Left renal pelvis (tissue), 4 donors: ENCODE measurements around the gene GRIK2. TPM values are rescaled to one million over a fixed set of nuclear protein-coding genes. Genes with fewer than 3 reads are reported as not detected.

Experiments used
- DNase-seq, 4 donors: peaks; one replicate each; pipeline ENCODE4 v3.0.0-alpha.2; 2013; ENCODE audit warnings: low read depth in 4 of 4, low spot score in 3 of 4
- polyA plus RNA-seq, 4 donors: library from polyadenylated mRNA; unstranded; fragments of 120-200 nt; gene quantifications; one replicate each; pipeline ENCODE4 v1.2.1, GENCODE V29; 2013; ENCODE audit not compliant: insufficient read length in 4 of 4

Gene GRIK2
- polyA plus RNA-seq, 4 donors = 1.3 to 18.0 (median 14.9) TPM

- no peak for DNase-seq
These were observed 6.2 kb downstream of the GRIK2 start for GRCh38 chr6:101399616-101400162.

GRCh38 chr6:101400326-101401135 is 7.0 kb downstream of the GRIK2 start:
- DNase-seq = no peak

GRCh38 chr6:101401171-101401570 is 7.7 kb downstream of the GRIK2 start:
- DNase-seq = no peak

DNA sequence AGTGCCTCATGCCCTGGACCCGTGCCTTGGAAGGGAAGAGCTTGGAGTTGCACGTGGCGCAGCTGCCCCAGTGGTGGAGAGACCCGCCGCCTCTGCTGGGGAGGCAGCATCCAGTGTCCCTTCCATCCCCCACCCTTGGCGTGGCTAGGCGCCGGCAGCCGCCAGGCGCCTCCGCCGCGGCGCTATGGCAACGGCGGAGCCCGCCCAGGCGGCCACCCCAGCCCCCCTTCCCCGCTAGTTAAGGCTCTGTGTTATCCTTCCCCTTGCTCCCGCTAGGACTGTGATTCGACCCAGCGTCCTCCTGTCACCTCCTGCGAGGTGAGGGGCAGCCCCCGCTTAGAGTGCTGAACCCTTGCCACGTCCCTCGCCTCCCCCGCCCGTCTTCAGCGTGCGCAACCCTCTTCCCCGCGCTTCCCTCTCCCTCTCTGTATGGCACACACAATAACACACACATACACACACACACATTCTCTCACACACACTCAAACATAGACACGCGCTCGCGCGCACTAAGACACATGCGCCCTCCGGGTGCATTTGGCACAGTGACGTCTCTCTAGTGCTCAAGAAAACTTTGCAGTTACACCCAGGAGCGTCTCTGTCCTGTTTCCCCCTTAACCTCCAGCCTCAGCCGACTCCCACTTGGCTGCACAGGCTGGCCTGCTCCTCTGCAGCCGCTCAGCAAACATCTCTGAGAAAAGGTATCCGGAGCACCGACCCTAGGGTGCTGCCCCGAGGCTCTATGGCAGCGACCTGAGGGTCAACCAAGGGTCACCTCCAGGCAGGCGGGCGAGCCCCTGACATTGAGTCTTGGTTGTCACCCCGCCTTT is 8.5 kb downstream of the GRIK2 start:
- DNase-seq = no peak

- no peak for DNase-seq
These were observed 9.1 kb downstream of the GRIK2 start for GRCh38 chr6:101402622-101403031.

- DNase-seq = no peak
These were observed 9.9 kb downstream of the GRIK2 start for GRCh38 chr6:101403216-101403945.

DNA sequence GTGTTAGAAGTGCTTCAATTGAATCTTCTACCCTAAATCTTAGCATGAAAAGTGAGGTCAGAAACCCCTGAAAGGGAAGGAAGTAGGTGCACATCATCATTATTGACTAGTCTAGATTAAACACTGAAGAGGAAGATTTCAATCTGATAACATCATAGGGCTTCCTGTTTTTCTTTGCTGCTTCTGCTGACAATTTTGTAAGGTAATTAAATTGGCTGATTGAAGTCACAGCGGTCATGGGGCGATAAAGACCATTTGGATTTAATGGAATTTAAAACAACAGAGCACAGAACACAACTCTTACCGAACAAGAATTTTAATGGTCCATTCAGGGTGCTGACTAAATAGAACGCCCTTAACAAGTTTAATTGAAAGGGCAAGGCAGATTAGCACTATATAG is 11.3 kb downstream of the GRIK2 start:
- no peak for DNase-seq

DNA sequence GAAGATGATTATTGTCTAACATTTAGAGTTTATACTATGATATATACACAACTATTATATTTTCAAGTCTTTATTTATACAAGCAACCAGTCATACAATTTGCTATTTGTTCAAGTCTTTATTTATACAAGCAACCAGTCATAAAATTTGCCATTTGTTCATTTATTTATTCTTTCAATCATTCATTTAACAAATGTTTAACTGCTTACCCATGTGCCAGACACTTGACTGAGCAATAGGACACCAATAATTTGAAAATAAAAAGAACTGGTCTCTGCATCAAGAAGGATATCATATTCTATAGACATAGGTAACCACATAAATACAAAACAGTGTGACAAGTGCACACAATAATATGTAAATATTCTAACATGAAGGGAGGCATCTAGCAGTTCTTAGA is 20.3 kb downstream of the GRIK2 start:
- no peak for DNase-seq

DNA sequence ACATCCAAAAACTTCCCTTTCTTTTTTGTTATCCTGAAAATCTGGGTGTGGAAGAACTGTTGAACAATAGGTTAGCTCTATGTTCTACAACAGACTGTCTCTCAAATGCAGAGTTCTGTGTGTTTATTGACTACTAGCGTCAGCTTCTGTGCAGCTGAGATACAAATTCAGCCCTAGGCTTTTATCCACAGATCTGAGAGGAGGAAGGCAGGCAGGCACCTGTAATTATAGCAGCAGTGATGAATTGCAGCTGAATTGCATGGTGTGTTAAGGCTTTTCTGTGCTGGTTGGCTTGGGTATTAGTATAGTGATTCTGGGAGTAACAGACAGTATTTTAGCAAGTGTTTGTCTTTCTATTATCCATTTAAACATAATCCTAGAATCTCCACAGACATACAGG is 24.4 kb downstream of the GRIK2 start:
- DNase-seq = no peak

DNA sequence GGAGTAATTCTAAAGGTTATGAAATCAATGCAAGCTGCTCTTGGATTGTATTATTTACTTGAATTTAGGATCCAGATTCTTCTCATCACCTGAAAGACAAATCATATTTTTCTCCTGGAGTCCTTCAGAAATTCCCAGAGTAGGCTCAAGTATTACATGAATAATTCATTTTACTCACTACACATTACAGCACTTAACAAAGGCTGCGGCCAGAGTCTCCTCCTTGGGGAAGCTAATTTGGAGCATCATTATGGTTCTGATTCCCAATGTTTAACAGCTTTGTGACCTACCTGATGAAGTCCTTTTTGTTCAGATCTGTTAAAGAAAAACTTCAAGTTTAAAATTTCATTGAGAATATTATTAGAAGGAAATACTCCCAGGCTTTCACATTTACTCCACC is 28.7 kb downstream of the GRIK2 start:
- no peak for DNase-seq

DNA sequence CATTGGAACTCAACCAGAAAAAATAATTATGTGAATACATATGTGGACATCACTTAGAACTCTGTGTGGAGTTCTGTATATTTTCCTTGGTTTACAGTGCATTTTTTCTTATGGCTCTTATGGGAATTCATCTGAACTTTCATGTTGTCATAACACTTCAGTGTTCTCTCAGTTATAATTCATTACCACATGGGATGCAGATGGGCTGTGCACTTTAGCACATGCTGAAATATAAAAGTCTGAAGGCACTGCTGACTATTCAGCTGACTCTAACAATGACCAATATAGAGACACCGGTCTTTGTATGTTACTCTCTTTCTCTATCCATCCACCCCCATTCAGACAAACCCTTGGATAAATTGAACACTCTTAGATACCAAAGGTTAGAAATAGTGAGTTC is 29.3 kb downstream of the GRIK2 start:
- no peak for DNase-seq

- no peak for DNase-seq
These were observed 35.8 kb downstream of the GRIK2 start for GRCh38 chr6:101429270-101429669.

DNA sequence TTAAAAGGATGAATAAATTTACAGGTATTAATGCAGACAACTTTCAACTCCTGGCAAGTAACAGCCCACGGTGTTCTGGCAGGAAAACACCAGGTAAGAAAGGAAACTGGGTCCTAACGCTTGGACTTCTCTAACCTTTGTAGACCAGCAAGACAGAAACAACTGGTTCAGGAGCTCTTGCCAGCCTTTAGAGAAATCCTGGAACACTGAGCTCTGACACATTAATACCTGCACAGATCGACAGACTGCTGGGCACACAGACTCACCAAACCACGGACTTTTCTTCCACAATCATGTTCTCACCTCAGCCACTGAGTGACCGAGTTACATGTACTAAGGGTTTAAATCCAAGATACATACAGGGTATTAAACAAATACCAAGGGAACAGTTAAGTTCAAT is 36.3 kb downstream of the GRIK2 start:
- DNase-seq = no peak

DNA sequence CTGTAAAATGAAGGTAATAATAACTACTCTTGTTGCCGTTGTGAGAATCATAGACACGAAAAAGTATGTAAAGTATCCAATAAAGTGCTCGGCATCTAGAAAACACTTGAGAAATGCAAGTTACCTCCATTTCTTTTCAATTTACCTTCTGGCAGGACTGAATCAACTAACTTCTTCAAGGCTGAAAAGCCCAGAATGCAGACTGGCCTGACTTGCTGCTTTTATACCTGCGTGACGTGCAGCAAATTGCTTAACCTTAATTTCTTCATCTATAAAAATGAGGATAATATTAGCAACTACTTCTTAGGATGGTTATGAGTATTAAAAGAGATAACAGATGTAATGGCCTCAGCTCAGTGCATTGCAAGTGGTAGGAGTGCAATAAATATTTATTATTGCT is 39.6 kb downstream of the GRIK2 start:
- DNase-seq = no peak

DNA sequence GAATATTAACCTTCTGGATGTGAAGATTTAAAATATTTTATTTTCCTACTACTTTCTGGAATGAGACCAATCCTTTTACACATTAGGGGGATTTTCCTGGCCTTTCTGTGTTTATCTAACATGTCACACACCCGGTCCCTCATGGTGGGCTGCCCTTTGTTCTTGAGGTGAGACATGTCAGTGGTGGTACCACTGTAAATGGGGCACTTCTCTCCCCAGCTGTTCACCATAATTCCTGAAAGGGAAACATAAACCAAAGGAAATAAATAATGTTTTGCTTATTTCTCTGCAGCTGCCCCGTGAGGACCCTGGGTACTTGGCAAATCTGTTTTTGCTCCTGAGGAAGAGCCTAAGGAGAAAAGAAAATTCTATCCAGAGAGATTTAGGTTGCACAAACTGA is 41.1 kb downstream of the GRIK2 start:
- DNase-seq = no peak

- DNase-seq = no peak
These were observed 41.5 kb downstream of the GRIK2 start for GRCh38 chr6:101435038-101435437.

GRCh38 chr6:101439790-101440189 is 46.3 kb downstream of the GRIK2 start:
- no peak for DNase-seq

GRCh38 chr6:101443315-101443714 is 49.8 kb downstream of the GRIK2 start:
- DNase-seq = no peak

DNA sequence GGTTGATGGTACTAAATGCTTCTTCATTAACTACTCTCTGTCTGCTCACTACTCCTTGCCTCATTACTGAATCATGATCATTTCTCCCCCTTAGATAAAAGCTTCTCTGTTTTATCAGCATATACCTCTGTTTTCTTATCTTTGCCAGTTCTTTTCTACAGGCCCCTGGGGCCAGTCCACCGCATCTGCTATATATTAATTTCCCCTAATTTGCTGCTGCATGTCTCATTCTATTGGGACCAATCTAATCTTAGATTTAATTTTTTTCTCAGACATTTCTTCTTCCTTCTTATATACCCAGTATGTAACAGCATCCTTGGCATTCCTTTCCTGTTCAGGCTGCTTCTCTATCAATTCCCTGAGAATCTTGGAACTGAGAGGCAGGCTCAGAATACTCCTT is 51.2 kb downstream of the GRIK2 start:
- DNase-seq = no peak

DNA sequence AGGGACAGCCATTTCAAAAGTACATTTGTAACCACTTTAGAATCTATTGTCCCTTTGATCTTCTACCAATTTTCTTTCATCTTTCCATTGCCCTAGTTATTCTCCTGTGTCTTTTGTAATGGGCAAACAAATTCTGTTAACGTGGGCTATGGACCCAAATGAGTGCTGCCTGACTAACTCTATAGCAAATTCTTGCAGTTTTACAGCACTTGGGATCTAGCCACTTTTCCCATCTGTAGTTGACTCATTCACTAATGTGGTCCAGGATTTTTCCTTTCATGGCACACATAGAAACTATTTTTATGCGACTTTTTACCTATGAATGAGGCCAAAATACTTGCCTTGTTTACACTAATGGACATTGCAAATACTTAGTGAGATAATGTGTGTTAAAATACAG is 52.0 kb downstream of the GRIK2 start:
- DNase-seq = no peak

- DNase-seq = no peak
These were observed 57.4 kb downstream of the GRIK2 start for GRCh38 chr6:101450901-101451300.
